ENCODE data around the gene EXOC7.

GRCh38 chr17:76145231-76146052 lies 41.9 kb upstream of the EXOC7 start:
- no peak for TF ChIP-seq POLR2A (IDR thresholded peaks at IDR 0.05)
- TF ChIP-seq CTCF (IDR thresholded peaks at IDR 0.05): no peak
